Neural cell (in vitro differentiated cells): Measurements from ENCODE around the gene SWSAP1.

Experiments
- EZH2 ChIP-seq: fragments of 200-600, 300-800 bp; shearing (Covaris generic), sonication (generic); IDR thresholded peaks from 2 replicates; pipeline ENCODE4 v1.6.1; 2014; ENCODE audit warnings: antibody characterized with exemption, low read length, borderline replicate concordance, mild to moderate bottlenecking; ENCODE audit not compliant: insufficient read depth, poor library complexity, severe bottlenecking
- POLR2AphosphoS5 ChIP-seq: IDR thresholded peaks from 2 replicates; pipeline ENCODE4 v1.6.1; 2012
- RAD21 ChIP-seq: fragments of 450-650 bp; conservative IDR thresholded peaks from 2 replicates; pipeline ENCODE4 v1.6.1; 2014; ENCODE audit warnings: antibody characterized with exemption, mild to moderate bottlenecking, moderate library complexity
- TAF1 ChIP-seq: IDR thresholded peaks from 2 replicates; pipeline ENCODE4 v1.6.1; 2012; ENCODE audit warnings: low read depth
- TF ChIP-seq, protein P1 (sequence below): fragments of 450-650 bp; IDR thresholded peaks from 2 replicates; pipeline ENCODE4 v1.5.1; 2014; ENCODE audit warnings: antibody characterized with exemption, mild to moderate bottlenecking, moderate library complexity; ENCODE audit not compliant: poor library complexity, severe bottlenecking
- TF ChIP-seq, protein P2 (sequence below): IDR thresholded peaks from 2 replicates; pipeline ENCODE4 v1.6.1; 2012; ENCODE audit warnings: borderline replicate concordance

DNA sequence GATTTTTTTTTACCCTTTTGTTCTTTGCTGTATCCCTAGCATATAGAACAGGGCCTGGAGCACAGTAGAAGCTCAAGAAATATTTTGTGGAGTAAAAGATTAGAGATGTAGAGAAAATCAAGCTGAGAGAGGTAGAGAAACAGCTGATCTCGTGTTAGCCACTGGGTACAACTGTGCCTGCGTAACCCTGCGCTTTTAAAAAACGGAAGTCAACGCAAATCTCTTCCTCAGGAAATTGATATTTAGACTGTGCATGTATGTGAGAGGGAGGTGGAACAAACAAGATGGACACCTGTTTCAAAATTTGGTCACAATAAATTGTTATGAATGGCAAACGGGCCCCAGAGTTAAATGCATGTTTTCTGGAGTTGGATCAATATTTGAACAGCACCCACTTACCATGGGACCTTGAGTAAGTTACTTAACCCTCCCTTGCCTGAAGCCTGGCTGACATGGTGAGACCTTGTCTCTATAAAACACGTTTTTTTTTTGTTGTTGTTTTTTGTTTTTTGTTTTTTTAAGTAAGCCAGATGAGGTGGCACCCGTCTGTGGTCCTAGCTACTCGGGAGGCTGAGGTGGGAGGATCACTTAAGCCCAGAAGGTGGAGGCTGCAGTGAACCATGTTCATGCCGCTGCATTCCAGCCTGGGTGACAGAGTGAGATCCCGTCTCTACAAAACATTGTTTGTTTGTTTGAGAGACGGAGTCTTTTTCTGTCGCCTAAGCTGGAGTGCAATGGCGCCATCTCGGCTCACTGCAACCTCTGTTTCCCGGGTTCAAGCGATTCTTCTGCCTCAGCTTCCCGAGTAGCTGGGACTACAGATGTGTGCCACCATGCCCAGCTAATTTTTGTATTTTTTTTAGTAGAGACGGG lies 12.9 kb downstream of the SWSAP1 start:
- TF ChIP-seq RAD21 (no peak), EZH2 (no peak), POLR2AphosphoS5 (no peak), TAF1 (no peak)
- TF ChIP-seq, protein P1, sequence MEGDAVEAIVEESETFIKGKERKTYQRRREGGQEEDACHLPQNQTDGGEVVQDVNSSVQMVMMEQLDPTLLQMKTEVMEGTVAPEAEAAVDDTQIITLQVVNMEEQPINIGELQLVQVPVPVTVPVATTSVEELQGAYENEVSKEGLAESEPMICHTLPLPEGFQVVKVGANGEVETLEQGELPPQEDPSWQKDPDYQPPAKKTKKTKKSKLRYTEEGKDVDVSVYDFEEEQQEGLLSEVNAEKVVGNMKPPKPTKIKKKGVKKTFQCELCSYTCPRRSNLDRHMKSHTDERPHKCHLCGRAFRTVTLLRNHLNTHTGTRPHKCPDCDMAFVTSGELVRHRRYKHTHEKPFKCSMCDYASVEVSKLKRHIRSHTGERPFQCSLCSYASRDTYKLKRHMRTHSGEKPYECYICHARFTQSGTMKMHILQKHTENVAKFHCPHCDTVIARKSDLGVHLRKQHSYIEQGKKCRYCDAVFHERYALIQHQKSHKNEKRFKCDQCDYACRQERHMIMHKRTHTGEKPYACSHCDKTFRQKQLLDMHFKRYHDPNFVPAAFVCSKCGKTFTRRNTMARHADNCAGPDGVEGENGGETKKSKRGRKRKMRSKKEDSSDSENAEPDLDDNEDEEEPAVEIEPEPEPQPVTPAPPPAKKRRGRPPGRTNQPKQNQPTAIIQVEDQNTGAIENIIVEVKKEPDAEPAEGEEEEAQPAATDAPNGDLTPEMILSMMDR, result no peak
- TF ChIP-seq, protein P2, sequence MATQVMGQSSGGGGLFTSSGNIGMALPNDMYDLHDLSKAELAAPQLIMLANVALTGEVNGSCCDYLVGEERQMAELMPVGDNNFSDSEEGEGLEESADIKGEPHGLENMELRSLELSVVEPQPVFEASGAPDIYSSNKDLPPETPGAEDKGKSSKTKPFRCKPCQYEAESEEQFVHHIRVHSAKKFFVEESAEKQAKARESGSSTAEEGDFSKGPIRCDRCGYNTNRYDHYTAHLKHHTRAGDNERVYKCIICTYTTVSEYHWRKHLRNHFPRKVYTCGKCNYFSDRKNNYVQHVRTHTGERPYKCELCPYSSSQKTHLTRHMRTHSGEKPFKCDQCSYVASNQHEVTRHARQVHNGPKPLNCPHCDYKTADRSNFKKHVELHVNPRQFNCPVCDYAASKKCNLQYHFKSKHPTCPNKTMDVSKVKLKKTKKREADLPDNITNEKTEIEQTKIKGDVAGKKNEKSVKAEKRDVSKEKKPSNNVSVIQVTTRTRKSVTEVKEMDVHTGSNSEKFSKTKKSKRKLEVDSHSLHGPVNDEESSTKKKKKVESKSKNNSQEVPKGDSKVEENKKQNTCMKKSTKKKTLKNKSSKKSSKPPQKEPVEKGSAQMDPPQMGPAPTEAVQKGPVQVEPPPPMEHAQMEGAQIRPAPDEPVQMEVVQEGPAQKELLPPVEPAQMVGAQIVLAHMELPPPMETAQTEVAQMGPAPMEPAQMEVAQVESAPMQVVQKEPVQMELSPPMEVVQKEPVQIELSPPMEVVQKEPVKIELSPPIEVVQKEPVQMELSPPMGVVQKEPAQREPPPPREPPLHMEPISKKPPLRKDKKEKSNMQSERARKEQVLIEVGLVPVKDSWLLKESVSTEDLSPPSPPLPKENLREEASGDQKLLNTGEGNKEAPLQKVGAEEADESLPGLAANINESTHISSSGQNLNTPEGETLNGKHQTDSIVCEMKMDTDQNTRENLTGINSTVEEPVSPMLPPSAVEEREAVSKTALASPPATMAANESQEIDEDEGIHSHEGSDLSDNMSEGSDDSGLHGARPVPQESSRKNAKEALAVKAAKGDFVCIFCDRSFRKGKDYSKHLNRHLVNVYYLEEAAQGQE, result no peak
